GM18508 (cell line): Measurements from ENCODE around the gene RNASE7.

Experiments
- ATAC-seq: cut with Tn5 transposase; IDR thresholded peaks from one replicate; pipeline ENCODE4 v1.9.1; 2021; ENCODE audit warnings: moderate number of reproducible peaks; ENCODE audit not compliant: insufficient read depth, unreplicated experiment

RNASE7 gene

GRCh38 chr14:21023174-21023573 is 19.0 kb upstream of the RNASE7 start:
- ATAC-seq: no peak

DNA sequence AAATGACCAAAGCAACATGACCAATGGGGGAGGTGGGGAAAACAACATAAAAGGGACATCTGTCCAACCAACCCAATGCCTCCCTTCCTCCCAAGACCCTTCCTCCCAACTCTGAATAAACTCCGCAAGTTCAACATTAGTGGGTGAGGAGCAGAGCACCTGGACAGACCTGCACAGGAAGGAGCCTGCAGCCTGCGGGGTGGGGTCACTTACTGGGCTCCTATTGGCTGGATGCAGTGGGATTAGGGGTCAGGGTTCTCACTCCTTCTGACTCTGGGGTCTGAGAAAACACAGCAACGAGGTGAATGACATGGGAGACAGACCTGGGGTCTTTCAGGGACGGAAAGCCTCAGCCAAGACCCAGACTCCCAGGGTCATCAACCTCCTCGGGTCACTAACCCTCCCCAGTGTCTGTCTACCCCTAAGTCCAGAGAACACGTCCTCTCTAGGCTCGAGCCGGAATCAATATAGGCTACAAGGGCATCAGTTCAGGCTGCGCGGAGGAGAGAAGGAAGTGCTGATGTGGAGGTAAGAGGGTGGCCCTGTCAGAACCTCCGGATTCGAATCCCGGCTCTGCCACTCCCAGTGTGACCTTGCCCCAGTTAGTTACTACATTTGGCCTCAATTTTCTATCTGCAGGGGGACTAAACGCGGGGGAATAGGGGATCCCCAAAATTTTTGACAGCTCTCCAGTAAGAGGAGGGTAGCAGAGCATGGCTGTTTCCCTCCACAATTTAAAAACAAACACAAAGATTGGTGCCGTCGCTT is 18.2 kb upstream of the RNASE7 start:
- no peak for ATAC-seq

- no peak for ATAC-seq
These were observed 17.4 kb upstream of the RNASE7 start, which contains the start of gene NDRG2 for GRCh38 chr14:21024585-21025370. NDRG2 (minus strand) TSS chr14:21025061; CDS start chr14:21023315, 1,746 bp downstream.

DNA sequence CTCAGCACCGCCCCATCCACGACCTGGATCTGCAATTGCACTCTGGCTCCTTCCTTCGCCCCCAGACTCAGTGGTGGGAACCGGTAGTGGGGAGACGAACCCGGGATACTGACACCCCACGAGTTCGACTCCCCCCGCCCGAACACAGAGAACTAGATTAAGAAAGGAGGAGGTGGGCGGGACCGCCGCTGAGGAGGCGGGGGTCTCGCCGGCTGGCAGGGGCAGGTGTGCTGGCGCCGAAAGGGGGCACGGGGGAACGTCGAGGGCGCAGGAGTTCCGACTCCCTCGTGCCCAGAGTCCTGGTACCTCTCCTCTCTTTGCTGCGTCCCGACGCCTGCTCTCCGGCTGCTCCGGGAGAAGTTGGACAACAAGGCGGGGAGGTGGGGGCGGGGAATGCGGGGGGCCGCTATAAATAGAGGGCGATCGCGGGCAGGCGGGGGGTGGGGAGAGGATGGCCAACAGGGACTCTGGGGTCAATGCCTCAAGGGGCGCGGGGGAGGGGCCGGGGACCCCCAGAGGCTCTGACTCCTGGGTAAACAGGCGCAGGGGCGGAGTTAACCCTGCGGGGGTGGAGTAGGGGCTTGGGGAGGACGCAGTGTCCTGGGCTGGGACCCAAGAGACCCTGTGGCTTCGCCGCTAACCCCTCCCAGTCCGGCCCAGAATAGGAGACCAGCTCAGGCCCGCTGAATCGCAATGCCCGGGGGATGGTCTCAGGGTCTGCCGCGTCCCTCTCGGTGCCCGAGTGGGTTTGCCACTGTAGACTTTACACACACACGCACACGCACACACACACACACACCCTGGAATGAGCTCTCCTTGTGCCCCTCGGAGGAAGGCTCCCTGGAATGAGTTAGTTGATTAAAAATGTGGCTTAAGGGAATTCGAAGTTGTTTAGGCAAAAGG is 16.5 kb upstream of the RNASE7 start:
- ATAC-seq: no peak

DNA sequence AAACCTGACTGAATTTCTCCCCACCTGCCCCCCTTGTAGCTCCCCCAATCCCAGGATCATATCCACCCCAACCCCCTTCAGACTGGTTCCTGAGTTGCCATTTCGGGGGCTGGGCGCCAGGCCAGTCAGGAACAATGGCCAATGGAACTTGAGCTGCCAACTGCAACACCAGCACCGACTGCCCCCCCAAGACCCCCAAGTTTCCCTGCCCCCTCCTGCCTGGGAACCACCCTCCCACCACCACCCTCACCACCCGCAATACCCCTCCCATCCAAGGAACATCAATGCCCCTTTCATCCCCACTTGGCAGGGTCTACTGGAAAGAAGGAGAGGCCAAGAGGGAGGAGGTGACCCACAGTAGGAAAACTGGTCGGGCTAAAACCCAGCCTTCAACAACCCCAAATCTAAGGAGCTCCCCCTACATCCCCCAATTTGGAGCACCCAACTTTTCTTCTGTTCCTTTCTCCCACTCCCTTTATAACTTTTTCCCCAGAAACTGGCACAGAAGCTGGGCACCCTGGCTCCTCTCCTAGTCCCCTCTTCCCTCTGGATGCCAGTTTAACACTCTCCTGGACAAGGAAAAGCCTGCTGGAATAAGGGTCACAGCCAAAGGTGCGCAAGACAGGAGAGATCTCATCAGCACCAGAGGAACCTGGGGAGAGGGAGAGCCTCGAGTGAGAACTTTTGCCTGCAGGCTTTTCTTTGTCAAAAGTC is 15.7 kb upstream of the RNASE7 start:
- ATAC-seq: no peak

GRCh38 chr14:21026988-21027315 is 15.2 kb upstream of the RNASE7 start:
- ATAC-seq: no peak

DNA sequence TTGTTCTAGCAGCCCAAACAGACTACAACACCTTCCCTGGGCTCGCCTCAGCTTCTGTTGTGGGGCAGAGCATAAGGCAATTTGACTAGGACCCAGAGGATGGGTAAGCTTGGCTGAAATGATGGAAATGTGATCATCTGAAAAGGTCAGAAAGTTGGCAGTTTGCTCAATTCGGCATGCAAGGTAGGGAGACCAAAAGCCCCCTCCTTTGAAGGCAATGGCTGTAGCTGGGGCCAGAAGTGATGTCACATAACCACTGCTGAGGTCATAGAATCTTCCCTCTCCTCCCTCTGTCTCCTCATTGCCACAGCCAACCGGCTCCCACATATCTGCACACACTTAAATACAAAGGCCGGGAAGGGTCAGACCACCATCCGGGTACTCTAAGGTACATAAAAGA is 12.2 kb upstream of the RNASE7 start, which contains the start of gene TPPP2:
TPPP2 (plus strand) TSS at position 301 of the 400 bp plus-strand sequence. CDS start 365 bp downstream, outside the sequence.
- no peak for ATAC-seq

- ATAC-seq: no peak
These were observed 11.6 kb upstream of the RNASE7 start for GRCh38 chr14:21030531-21030930.

DNA sequence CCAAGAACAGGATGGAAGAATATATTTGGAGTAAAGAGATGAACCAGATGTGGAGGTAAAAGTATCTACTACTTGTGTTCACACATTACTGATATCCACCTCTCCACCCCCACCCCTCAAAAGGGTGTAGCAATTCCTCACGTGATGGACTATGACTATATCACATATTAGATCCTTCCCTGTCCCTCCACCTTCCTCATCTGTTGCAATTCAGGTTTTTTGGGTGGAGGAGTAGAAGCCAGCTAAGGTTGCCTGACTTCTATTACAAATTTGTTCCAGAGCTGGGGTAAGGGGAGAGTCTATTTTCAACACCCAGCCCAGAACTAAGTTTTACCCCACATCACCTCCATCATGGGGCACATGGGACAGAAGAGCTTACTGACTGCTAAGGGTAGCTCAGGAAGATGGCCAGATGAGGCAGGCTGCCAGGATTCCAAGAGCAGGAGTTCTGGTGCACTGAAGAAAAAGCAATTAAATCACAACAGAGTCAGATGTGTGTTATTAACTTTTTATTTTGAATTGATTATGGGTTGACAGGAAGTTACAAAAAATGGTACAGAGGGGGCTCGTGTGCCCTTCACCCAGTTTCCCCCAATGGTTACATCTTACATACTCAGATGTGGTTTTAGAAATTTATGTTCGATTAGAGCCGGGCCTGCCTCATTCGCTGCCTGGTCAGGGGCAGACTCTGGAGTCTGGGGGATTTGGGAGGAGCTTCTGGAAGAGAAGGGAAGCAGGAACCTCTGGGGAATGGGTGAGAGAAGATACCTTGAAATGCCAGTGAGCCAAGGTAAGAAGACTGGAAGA is 9.6 kb upstream of the RNASE7 start:
- ATAC-seq: no peak

- no peak for ATAC-seq
These were observed 8.9 kb upstream of the RNASE7 start for GRCh38 chr14:21033133-21033698.

GRCh38 chr14:21034707-21035106 is 7.5 kb upstream of the RNASE7 start, which contains the start of gene RNASE13:
RNASE13 (minus strand) TSS chr14:21034807; CDS start chr14:21034288, 519 bp downstream.
- no peak for ATAC-seq

DNA sequence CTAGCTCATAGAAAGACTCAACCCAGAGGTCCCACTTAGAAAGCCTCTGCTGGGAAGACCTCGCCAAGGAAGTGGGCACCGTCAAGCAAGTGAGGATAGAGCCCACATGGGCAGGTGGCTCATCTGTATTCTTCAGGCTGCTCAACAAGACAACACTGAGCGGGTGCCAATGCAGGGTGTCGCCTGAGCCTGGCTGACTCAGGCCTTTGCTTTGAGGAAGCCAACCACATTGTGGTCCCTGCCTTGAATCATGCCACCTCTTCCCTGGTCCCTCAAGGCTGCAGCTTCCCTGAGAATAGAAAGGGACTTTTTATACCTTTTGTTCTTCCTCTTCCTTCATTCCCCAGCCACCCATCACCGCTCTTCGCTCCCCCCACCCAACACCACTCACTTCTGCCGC is 5.4 kb upstream of the RNASE7 start:
- ATAC-seq: no peak

- no peak for ATAC-seq
These were observed 5.0 kb upstream of the RNASE7 start for GRCh38 chr14:21037156-21037555.

DNA sequence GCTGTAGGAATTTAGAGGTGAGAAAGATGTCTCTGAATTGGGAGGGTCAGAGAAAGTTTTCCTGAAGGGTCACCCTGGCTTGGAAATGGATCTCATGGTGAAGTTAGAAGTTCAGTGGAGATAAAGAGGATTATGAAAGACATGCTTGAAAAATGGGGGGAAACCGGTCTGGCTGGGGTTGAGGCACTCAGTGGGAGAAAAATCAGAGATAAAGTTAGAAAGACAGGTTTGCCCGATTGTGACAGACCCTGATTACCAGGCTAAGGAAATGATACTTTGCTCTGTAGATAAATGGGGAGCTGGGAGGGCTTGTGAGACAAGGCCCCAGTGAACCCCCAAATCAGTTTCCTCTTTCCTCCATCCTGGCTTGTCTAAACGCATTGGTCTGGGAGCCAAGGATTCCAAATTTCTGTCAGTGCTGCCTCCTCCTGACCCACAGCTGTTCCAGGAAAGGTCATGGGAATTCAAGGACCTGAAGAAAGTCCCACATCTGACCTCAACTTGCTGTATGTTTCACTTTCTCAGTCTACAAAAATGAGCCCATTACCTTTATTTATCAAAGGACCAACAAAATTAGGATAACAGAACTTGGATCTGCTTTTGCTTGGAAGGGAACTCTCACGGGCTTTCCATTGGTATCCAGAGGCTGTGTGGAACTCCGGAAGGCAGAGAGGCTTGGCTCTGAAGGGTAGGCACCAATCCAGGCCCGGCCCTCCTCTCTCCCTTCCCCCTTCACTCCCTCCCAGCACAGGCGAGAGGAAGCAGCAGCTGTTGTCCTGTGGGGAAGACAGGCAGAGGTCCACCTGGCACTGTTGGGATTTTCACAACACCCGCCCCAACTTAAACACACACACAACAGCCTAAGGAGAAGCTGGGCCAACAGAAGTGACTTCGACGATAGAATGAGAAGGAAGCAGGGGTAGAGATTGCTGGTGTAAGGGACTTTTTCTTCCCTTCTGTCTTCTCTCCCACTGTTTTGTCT is 3.4 kb upstream of the RNASE7 start:
- no peak for ATAC-seq

GRCh38 chr14:21039585-21040369 is 2.4 kb upstream of the RNASE7 start:
- ATAC-seq: no peak

- ATAC-seq: no peak
These were observed 1.7 kb upstream of the RNASE7 start for GRCh38 chr14:21040370-21040925.
